HG03378 (cell line): ENCODE data around the gene RAB25.
"Not testable (repeated sequence)": the region's sequence is repeated elsewhere in the genome, so short reads cannot be mapped to it uniquely, and the experiment has no call there.

Source experiments
- ATAC-seq: cut with Tn5 transposase; IDR thresholded peaks from one replicate; pipeline ENCODE4 v1.9.1; 2021; ENCODE audit warnings: mild to moderate bottlenecking, moderate library complexity; ENCODE audit not compliant: unreplicated experiment

The RAB25 gene

GRCh38 chr1:156115514-156116374 is 54.8 kb downstream of the RAB25 start:
- no peak for ATAC-seq

GRCh38 chr1:156116731-156117130 is 55.8 kb downstream of the RAB25 start:
- ATAC-seq = not testable (repeated sequence)

- ATAC-seq = no peak
These were observed 56.6 kb downstream of the RAB25 start for GRCh38 chr1:156117414-156118176.

- ATAC-seq = no peak
These were observed 57.4 kb downstream of the RAB25 start for GRCh38 chr1:156118177-156118868.

- ATAC-seq = no peak
These were observed 58.7 kb downstream of the RAB25 start for GRCh38 chr1:156119503-156120209.
